Heart right ventricle (tissue), 16 donors: ENCODE data around the gene UTP4. TPM values are rescaled to one million over a fixed set of nuclear protein-coding genes. Genes with fewer than 3 reads are reported as not detected.

Experiments
- ATAC-seq, 8 donors: fragments of 200-7000 bp; cut with Tn5 transposase; one replicate each; pipeline ENCODE4 v1.9.1; 2020; ENCODE audit warnings: mild to moderate bottlenecking in 8 of 8, moderate library complexity in 8 of 8, moderate number of reproducible peaks in 1 of 8
- DNase-seq, 2 donors: peaks; one replicate each; pipeline ENCODE4 v3.0.0-alpha.2; 2020
- H3K27ac ChIP-seq, 10 donors: fragments of 200-600 bp; sonication (generic) in 2 of 10; one replicate each; pipeline versions ENCODE4 v1.5.0 to v1.8.0; 2020 to 2022; ENCODE audit warnings: mild to moderate bottlenecking in 3 of 10
- H3K27me3 ChIP-seq, 7 donors: fragments of 200-600 bp; one replicate each; pipeline ENCODE4 v1.8.0; 2021 to 2022; ENCODE audit warnings: mild to moderate bottlenecking in 2 of 7
- H3K36me3 ChIP-seq, 9 donors: fragments of 200-600 bp; sonication (generic) in 1 of 9; one replicate each; pipeline versions ENCODE4 v1.5.0 to v1.8.0; 2020 to 2022; ENCODE audit warnings: mild to moderate bottlenecking in 2 of 9
- H3K4me1 ChIP-seq, 9 donors: fragments of 200-600 bp; sonication (generic) in 1 of 9; one replicate each; pipeline versions ENCODE4 v1.5.0 to v1.8.0; 2020 to 2022; ENCODE audit warnings: mild to moderate bottlenecking in 4 of 9
- H3K4me3 ChIP-seq, 10 donors: fragments of 200-600 bp; sonication (generic) in 2 of 10; one replicate each; pipeline versions ENCODE4 v1.5.0 to v1.8.0; 2020 to 2022; ENCODE audit warnings: mild to moderate bottlenecking in 7 of 10, moderate library complexity in 2 of 10
- H3K9me3 ChIP-seq, 11 donors: fragments of 200-600 bp in 10 of 11; sonication (generic) in 2 of 11; one replicate each; pipeline versions ENCODE4 v1.5.0 to v1.8.0; 2013 to 2022; ENCODE audit warnings: mild to moderate bottlenecking in 2 of 11, control low read depth in 1 of 11, moderate library complexity in 1 of 11
- WGBS, 2 donors: extraction: QIAGEN DNeasy Blood & Tissue Kit; methylation state at CpG; one replicate each; pipeline ENCODE4 v1.1.7; 2013; ENCODE audit warnings: inconsistent platforms in 1 of 2; 5-methylcytosine and 5-hydroxymethylcytosine counted together
- intact Hi-C, 10 donors: fragments of 100-400 bp; cut with DNase I; formaldehyde crosslinking; loops; one replicate each; pipeline versions ENCODE4 v1.11.1 to v1.14.2; 2022
- polyA plus RNA-seq, 2 donors: library from polyadenylated mRNA; stranded (reverse); fragments of 200-250 nt; gene quantifications; one replicate each; pipeline ENCODE4 v1.2.3, GENCODE V29; 2013
- total RNA-seq, 10 donors: library from RNA; stranded (reverse); fragmentation: NEBNext Ultra II Directional in 3 of 10; extraction: Animal tissue kit (Norgen Biotek cat#: 25700) in 3 of 10; gene quantifications; one replicate each; pipeline versions ENCODE4 v1.2.1 to v1.2.4, GENCODE V29; 2021 to 2023
- TF ChIP-seq, protein P1 (sequence below), 9 donors: fragments of 200-600 bp; sonication (generic) in 2 of 9; IDR thresholded peaks; one replicate each; pipeline versions ENCODE4 v1.5.0 to v1.8.0; 2021 to 2022; ENCODE audit warnings: antibody characterized with exemption in 9 of 9, mild to moderate bottlenecking in 5 of 9, moderate library complexity in 1 of 9
- donor health status: Arrhythmogenic right ventricular cardiomyopathy.
- donor health status: ischemic (EF 13 %, LVEDD 7.1; RV severe dilation, severe dysfunction).
- donor health status: healthy with polysubstance abuse.
- donor health status: DM: no; HTN: yes; CAD: no.
- donor health status: DM: no; HTN: no; CAD: no.
- donor health status: ischemic (EF 25% LVEDD 6.9; RV normal size, moderate dysfunction).
- donor health status: ischemic (EF 25% LVEDD 5.7; RV mildly dilated, moderate dysfunction).
- donor health status: healthy.
- donor health status: DM: yes; HTN: yes; CAD: no.
- donor health status: Ischemic cardiomyopathy.
- donor health status: ischemic (EF 35%, LVEDD 5.7; RV mildly dilated, moderate dysfunction).
- donor health status: nonischemic (EF 11% LVEDD 7.7; RV severe dilation, severe dysfunction).
- donor health status: DM: yes; HTN: yes; CAD: no.
- donor health status: PGD.
- donor health status: ischemic (EF 29% LVEDD 5.4; RV normal size, mild dysfunction).
- donor health status: nonischemic (EF 23%, LVEDD 6.1; RV moderate dilation, normal function).

Gene UTP4
- total and polyA plus RNA-seq, 12 donors: 13.0 to 32.8 (median 25.9) TPM

DNA sequence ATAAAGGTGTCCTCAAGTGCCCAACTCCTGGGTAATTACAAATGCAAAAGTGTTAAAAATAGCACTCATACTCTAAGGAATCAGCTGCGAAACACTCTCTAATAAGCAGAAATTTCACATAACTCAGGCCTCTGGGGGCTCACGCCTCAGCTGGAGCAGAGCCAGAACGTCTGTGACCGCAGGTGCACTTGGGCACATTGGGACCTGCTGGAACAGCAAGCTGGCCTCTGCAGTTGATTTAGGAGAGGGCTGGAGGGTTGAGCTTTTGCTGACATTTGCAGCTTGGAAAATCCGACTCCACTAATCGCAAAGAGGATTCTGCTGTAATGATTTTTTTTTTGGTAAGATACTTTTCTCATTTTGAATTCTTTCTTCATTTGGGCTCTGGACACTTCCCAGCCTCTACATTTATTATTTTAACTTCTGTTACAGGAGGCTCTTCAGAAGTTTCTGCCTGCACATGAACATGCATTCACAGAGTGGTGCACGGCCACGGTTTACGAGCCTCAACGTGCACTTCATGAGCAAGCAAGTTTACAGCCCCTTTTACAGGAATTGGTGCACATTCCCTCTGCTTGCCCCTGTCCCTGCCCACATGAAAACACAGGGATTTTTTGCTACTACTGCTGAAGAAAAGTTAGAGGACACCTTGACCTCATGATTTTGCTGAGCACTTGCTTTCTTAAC is 50.4 kb downstream of the UTP4 start:
- peaks cover 0 to 36% (median 24%) of the 10 kb centered on the region in 9 donors for H3K4me1 ChIP-seq
- H3K9me3 ChIP-seq: no peaks in the 10 kb centered on the region
- H3K27ac ChIP-seq: peak overlapping the region in 1 of 10 donors; percentile 46
- no peak for ATAC-seq
- intact Hi-C loops: loop anchor here in 1 of 10 donors (10.0 kb wide), 1 partner anchor 102 kb away; no protein-coding TSS in a partner anchor
- TF ChIP-seq, protein P1, sequence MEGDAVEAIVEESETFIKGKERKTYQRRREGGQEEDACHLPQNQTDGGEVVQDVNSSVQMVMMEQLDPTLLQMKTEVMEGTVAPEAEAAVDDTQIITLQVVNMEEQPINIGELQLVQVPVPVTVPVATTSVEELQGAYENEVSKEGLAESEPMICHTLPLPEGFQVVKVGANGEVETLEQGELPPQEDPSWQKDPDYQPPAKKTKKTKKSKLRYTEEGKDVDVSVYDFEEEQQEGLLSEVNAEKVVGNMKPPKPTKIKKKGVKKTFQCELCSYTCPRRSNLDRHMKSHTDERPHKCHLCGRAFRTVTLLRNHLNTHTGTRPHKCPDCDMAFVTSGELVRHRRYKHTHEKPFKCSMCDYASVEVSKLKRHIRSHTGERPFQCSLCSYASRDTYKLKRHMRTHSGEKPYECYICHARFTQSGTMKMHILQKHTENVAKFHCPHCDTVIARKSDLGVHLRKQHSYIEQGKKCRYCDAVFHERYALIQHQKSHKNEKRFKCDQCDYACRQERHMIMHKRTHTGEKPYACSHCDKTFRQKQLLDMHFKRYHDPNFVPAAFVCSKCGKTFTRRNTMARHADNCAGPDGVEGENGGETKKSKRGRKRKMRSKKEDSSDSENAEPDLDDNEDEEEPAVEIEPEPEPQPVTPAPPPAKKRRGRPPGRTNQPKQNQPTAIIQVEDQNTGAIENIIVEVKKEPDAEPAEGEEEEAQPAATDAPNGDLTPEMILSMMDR (IDR thresholded peaks at IDR 0.05): no peak
- H3K4me3 ChIP-seq: no peak overlapping the region
- no peaks in the 10 kb centered on the region for H3K36me3 ChIP-seq
- DNase-seq: no peak
- H3K27me3 ChIP-seq: no peaks in the 10 kb centered on the region
- WGBS, 2 donors: 58 to 62% methylated on average over 10 of the region's 10 CpGs

DNA sequence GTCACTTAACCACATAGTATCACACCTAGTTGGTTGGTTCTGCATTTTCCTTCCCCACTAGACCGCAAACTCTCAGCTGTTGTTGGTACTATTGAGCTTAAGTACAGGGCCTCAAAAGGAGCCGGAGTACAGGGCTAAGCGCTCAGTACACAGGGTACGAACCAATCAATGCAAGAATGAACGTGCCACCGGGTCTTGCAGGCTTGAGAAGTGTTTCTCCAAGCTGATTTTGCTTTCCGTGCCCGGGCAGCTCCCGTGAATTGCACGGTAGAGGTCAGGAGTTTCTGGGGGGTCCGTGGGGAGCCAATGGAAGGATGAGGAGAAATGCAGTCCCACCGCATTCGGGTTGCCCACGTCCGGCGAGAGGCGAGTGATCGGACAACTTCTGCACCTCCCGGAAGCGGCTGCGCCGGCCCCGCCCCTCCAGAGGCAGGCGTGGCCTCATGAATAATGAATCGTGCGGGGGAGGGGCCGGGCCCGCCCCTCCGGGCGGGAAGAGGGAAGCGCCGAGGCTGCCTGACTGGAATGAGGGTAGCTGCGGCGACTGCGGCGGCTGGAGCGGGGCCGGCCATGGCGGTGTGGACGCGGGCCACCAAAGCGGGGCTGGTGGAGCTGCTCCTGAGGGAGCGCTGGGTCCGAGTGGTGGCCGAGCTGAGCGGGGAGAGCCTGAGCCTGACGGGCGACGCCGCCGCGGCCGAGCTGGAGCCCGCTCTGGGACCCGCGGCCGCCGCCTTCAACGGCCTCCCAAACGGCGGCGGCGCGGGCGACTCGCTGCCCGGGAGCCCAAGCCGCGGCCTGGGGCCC is 54.4 kb downstream of the UTP4 start, which contains the start of gene SNTB2:
Gene SNTB2, plus strand, starts transcription at position 523 of the 804 bp plus-strand sequence. Its CDS starts 3 bp downstream, at position 526.
- H3K9me3 ChIP-seq: no peaks in the 10 kb centered on the region
- no peaks in the 10 kb centered on the region for H3K36me3 ChIP-seq
- DNase-seq: peak; percentile 92 to 94
- H3K4me1 ChIP-seq: peaks cover 0 to 49% (median 28%) of the 10 kb centered on the region in 9 donors
- H3K27ac ChIP-seq: peak within 1 kb of the TSS; percentile 78 to 91 (median 86)
- 1% methylated on average over 69 of the region's 69 CpGs for WGBS, 2 donors
- H3K4me3 ChIP-seq: peak within 1 kb of the TSS; percentile 61 to 90 (median 78)
- peak; percentile 96 to 99 (median 99) for ATAC-seq
- intact Hi-C loops: loop anchor here in 1 of 10 donors (10.0 kb wide), 1 partner anchor 98 kb away; no protein-coding TSS in a partner anchor
- TF ChIP-seq, protein P1 (IDR thresholded peaks at IDR 0.05): no peak
- H3K27me3 ChIP-seq: no peaks in the 10 kb centered on the region

DNA sequence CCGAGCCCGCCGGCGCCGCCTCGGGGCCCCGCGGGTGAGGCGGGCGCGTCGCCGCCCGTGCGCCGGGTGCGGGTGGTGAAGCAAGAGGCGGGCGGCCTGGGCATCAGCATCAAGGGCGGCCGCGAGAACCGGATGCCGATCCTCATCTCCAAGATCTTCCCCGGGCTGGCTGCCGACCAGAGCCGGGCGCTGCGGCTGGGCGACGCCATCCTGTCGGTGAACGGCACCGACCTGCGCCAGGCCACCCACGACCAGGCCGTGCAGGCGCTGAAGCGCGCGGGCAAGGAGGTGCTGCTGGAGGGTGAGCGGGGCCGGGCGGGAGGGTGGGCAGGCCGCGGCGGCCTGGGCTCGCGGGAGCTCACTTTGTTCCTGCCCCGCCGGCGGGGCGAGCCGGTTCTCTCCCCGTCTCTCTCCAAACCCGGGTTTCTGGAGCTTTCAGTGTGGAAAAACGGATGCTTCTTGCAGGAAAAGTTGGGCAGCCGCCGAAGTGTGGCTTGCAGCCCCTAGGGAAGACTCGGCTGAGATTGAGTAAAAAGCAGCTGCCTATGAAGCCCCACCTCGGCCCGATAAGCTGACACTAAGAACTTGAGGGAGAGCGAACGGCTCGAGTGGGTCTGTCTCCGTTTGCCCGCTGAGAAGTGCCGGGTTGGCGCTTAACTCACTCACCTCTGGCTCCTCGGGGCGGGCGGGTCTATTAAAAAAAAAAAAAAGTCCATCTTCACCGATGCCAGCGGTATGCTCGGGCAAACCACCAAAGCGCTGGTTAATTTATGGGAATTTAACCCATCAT is 55.2 kb downstream of the UTP4 start:
- peak; percentile 32 to 62 for DNase-seq
- 0% methylated on average over 71 to 76 of the region's 76 CpGs for WGBS, 2 donors
- Histone ChIP-seq H3K27ac (peak overlapping the region; percentile 78 to 91 (median 86)), H3K4me3 (peak overlapping the region; percentile 61 to 90 (median 78)), H3K4me1 (peaks cover 0 to 53% (median 25%) of the 10 kb centered on the region in 9 donors), H3K9me3 (no peaks in the 10 kb centered on the region), H3K36me3 (no peaks in the 10 kb centered on the region), H3K27me3 (no peaks in the 10 kb centered on the region)
- TF ChIP-seq, protein P1 (IDR thresholded peaks at IDR 0.05): no peak
- ATAC-seq: peak; percentile 31 to 70 (median 36)
- intact Hi-C loops: loop anchor here in 1 of 10 donors (10.0 kb wide), 1 partner anchor 97 kb away; no protein-coding TSS in a partner anchor
